Measurements from ENCODE around the gene VWA8.

Gene VWA8

DNA sequence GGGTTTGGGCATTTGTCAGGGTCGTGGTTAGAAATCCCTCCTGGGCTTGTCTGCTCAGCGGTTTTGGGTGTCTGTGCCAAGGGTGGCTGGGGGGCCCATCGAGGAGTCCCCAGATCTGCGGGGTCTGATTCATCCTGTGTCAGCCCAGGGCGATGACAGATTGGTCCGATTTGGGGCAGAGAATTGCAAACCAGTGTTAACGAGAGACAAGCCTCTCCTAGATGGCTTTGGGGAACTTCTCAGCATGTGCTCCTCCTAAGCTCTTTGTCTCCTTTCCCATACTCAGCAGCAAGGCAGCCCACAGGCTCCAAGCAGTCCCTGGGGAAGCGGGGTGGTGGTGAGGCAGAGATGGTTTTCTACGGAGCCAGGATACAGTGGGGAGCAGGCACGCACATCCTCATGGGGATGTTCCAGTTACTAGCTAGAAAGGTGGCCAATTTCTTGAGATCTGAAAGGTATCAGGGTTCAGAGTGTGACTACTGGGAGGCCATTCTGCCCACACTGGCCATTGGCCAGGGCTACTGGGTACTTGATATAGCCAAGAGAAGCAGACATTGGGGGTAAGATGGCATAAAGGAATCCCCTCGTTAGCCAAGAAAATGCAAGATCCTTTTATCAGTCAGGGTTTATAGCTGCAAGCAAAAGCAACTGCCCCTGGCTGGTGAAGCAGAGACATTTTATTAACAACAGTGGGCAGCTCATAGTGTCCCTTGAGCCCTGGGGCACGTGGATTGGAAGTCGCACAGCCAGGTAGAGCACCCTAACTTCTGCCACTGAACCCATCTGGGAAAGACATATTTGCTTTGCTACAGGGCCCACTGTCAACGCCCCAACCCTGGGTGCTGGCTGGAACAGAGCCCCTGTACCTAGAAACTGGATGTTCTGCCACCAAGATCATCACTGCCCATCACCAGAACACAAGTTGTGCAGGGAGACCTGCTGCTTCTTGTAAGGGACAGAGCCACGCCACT is 440.0 kb downstream of the VWA8 start:
- H3K36me3 ChIP-seq: no peaks in the 10 kb centered on the region
- no peaks in the 10 kb centered on the region for H3K9me3 ChIP-seq
- no peak overlapping the region for H3K4me3 ChIP-seq (ENCODE audit: low read depth, low read length)
- H3K27me3 ChIP-seq: no peaks in the 10 kb centered on the region
- no peaks in the 10 kb centered on the region for H3K4me1 ChIP-seq
- TF ChIP-seq, protein P1, sequence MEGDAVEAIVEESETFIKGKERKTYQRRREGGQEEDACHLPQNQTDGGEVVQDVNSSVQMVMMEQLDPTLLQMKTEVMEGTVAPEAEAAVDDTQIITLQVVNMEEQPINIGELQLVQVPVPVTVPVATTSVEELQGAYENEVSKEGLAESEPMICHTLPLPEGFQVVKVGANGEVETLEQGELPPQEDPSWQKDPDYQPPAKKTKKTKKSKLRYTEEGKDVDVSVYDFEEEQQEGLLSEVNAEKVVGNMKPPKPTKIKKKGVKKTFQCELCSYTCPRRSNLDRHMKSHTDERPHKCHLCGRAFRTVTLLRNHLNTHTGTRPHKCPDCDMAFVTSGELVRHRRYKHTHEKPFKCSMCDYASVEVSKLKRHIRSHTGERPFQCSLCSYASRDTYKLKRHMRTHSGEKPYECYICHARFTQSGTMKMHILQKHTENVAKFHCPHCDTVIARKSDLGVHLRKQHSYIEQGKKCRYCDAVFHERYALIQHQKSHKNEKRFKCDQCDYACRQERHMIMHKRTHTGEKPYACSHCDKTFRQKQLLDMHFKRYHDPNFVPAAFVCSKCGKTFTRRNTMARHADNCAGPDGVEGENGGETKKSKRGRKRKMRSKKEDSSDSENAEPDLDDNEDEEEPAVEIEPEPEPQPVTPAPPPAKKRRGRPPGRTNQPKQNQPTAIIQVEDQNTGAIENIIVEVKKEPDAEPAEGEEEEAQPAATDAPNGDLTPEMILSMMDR (IDR thresholded peaks at IDR 0.05; ENCODE audit: low read depth, low read length): no peak
- DNase-seq: no peak

DNA sequence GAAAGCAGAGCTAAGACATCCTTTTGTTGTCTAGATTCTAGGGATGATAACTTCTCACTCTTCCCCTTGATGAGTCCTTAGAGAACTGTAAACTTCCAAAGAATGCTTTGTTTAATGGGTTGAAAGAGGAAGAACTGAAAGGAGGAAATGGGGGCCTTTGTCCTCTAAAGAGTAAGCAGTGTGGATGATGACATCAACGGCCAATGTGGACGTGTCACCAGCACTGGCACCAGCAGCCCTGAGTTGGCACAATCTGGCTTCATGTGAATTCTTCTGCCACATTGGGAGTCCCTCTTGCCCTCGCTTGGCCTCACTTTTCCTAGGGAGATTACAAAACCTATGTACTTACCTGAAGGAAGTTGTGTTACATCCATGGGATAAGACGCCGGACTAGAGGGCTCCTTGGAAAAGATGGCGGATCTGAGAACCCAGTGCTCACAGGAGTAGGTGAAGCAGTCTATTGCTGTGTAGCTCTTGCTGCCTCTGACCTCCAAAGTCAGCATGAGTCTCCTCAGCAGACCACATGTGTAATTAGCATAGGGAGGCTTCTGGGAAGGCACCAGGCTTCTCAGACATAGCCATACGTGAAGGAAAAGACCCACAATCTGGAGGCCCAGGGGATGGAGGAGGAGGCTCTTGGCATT is 440.8 kb downstream of the VWA8 start:
- H3K4me3 ChIP-seq (ENCODE audit: low read depth, low read length): no peak overlapping the region
- H3K4me1 ChIP-seq: no peaks in the 10 kb centered on the region
- no peaks in the 10 kb centered on the region for H3K36me3 ChIP-seq
- no peaks in the 10 kb centered on the region for H3K27me3 ChIP-seq
- TF ChIP-seq, protein P1 (IDR thresholded peaks at IDR 0.05; ENCODE audit: low read depth, low read length): no peak
- no peaks in the 10 kb centered on the region for H3K9me3 ChIP-seq
- DNase-seq: no peak
